Dedifferentiated amniotic fluid mesenchymal stem cell (primary cell): ENCODE data around the gene GALNS.
"Not testable (repeated sequence)": the region's sequence is repeated elsewhere in the genome, so short reads cannot be mapped to it uniquely, and the experiment has no call there.

Experiments used
- DNase-seq: peaks from one replicate; pipeline ENCODE4 v3.0.0-alpha.2; 2016; ENCODE audit errors: extremely low spot score

Gene GALNS

GRCh38 chr16:88838566-88838965, 18.2 kb downstream of the GALNS start:
- no peak for DNase-seq

- no peak for DNase-seq
Observed at GRCh38 chr16:88837806-88838205, 18.9 kb downstream of the GALNS start.

- no peak for DNase-seq
Observed at GRCh38 chr16:88836791-88837190, 20.0 kb downstream of the GALNS start.

DNA sequence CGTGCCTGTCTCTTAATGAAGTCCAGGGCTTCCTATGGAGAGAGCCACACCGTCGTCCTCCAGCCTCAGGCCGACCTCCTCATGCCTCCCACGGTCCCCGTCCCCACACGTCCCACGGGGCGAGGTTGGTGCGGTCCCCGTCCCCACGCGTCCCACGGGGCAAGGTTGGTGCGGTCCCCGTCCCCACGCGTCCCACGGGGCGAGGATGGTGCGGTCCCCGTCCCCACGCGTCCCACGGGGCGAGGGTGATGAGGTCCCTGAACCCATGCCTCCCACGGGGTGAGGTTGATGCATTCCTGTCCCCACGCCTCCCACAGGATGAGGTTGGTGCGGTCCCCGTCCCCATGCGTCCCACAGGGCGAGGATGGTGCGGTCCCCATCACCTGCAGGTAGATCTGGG, 20.9 kb downstream of the GALNS start:
- DNase-seq = no peak

- DNase-seq = no peak
Observed at GRCh38 chr16:88835383-88835782, 21.4 kb downstream of the GALNS start.

DNA sequence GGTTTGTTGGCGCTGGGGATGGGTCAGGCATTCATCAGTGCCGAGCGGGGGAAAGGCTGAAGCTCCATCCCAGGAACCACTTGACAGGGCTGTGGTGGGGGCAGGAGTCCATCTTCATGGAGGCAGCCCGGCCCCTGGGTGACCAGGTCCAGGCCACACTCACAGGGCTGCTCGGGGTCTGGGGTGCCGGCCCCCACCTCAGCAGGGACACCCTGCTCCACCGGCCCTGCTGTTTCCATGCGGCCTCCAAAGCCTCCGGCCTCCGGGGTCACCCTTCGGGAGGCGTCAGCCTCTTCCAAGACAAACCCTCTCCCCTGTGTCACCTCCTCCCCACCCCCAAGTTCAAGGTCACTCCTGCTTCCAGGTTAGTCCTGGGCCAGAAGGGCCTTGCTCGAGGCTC, 22.1 kb downstream of the GALNS start:
- DNase-seq = no peak

DNA sequence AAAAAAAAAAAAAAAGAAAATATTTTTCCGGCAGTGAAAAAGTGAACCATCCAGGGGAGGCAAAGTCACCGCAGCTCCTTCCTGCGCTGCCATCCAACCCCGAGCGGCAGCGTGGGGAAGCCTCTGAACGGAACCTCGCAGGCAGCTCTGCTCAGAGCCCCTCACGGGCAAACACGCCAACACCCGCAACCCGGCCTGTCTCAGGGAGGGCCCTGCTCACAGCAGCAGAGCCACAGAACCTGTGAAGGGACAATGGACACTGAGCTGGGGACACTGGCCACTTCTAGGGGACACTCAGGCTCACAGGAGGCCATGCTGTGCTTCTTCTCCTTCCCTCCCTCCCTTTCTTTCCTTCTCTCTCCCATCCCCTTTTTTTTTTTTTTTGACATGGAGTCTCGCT, 23.7 kb downstream of the GALNS start:
- no peak for DNase-seq

DNA sequence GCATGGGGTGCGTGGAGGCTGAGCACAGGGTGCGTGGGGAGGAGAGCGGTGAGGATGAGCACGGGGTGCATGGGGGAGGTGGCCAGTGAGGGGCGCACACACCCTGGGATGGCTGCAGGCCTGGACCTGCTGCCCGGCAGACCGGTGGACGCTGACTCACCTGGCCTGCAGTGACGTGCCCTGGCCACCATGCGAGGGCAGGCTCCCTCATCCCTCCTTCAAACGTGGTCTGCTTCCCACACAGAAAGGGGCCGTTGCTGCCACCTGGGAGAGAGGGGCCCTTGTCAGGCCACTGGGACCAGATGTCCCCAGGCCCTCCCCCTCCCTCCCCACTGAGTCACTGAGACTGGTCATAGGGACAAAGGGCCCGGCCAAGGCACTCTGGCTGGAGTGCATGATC, 24.9 kb downstream of the GALNS start:
- no peak for DNase-seq

- no peak for DNase-seq
Observed at GRCh38 chr16:88830783-88831182, 26.0 kb downstream of the GALNS start.

DNA sequence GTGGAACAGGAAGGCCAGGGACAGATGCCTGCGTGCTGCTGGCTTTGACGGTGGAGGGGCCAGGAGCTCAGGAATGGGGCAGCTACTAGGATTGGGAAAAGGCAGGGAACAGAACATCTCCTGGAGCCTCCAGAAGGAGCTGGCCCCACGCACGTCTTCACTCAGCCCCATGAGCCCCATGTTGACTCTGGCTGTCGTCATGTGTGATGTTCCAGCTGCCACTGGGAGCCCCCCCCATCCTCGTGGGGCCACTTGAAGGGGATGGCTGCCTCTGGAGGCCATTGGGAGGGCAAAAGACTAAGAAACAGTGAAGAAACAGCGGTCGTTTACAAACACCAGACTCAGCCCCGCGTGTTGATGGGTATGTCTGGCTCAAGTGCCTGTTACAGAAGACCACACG, 26.5 kb downstream of the GALNS start:
- no peak for DNase-seq

DNA sequence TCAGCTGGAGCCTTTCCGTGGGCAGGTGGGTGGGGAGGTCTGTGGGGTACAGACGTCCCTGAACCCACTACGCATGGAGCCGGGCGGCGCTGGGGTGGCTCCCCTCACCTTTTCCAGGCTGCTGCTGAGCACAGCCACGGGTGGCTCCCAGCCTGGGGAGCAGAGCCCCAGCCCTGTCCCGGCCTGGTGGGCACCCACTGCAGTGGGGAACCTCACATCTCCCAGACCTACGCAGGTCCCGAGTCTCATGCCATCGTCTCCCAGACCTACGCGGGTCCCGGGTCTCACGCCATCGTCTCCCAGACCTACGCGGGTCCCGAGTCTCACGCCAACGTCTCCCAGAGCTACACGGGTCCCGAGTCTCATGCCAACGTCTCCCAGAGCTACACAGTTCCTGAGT, 28.0 kb downstream of the GALNS start:
- no peak for DNase-seq

DNA sequence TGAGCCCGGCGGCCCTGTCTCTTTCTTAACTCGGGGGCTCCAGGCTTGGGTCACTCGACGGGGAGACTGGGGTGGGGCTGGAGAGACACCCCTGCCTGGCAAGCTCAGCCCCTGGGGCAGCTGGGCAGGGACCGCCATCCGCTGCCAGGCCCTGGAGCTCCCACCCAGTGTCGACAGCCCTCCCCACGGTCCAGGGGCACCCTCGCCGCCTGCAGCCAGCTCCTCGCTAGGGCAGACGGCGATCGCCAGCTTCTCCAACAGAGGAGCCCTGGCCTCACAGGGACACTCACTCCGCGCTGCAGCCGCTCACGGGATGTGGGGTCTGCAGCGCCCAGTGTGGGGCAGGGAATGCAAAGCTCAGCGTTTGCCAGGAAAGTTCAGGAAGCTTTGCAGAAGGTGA, 29.0 kb downstream of the GALNS start:
- no peak for DNase-seq

DNA sequence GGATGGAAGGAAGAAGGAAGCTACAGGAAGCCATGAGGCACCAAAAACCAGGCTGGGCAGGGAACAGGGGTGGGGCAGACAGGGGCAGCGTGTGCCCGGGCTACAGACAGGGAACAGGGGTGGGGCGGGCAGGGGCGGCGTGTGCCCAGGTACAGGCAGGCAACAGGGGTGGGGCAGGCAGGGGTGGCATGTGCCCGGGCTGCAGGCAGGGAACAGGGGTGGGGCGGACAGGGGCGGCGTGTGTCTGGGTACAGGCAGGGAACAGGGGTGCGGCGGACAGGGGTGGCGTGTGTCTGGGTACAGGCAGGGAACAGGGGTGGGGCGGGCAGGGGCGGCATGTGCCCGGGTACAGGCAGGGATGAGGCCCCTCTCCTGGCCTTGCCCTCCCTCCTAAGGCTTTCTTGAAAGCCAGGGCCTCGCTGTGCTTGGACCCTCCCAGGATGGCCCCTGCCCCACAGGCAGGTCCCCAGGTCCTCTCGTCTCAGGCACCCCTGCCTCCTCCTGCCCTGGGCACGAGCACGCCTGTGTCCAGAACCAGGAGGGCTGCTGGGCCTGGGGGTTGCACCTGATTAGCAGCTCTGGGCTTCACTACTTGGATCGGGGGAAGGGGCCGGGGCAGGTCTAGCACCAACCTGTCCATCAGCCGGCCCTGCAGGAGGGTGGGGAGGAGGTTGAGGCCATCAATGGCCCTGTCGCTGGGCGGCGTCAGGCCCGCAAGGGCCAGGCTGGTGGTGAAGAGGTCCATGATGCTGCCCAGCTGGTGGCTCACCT, 30.5 kb downstream of the GALNS start:
- DNase-seq = no peak

- DNase-seq = no peak
Observed at GRCh38 chr16:88825146-88825545, 31.6 kb downstream of the GALNS start.

- DNase-seq = no peak
Observed at GRCh38 chr16:88824256-88825077, 32.3 kb downstream of the GALNS start.

DNA sequence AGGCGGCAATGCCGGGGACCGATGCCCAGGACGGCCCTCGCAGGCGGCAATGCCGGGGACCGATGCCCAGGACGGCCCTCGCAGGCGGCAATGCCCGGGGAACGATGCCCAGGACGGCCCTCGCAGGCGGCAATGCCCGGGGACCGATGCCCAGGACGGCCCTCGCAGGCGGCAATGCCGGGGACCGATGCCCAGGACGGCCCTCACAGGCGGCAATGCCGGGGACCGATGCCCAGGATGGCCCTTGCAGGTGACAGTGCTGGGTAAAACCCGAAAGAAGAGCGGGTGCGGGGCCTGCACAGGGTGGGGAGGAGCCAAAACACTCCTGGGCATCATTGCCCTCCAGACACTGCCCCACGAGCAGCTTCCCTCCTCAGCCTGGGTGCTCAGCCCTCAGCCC, 33.1 kb downstream of the GALNS start:
- DNase-seq = not testable (repeated sequence)

- no peak for DNase-seq
Observed at GRCh38 chr16:88822281-88823040, 34.3 kb downstream of the GALNS start.

DNA sequence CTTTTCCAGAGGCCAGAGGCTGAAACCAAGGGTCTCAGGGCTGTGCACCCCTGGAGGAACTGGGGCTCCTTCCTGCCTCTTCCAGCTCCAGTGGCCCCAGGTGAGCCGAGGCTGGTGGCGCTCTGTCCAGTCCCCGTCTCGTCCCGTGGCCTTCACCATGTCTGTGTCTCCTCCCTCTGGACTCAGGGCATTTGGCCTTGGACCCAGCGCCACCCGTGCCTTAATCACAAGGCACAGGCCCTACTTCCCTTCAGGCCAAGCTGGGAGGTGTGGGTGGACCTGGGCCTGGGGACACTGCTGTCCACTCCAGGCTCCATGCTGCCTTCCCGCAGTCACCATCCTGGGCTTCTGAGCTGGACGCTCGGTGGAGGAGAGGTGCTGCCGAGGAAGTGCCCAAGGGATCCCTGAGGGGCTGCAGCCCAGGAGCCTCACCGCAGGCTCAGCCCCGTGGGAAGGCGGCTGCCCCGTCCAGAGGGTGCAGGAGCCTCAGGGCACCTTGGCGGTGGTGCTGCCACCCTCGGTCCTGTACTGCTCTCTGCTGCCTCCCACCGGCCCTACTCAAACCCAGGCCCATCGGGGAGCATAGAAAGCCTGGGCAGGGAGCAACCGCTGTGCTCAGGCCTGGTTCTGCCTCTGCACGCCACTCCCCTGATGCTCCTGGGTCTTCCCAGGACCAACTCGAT, 35.4 kb downstream of the GALNS start:
- no peak for DNase-seq

- DNase-seq = no peak
Observed at GRCh38 chr16:88820385-88821025, 36.2 kb downstream of the GALNS start.

DNA sequence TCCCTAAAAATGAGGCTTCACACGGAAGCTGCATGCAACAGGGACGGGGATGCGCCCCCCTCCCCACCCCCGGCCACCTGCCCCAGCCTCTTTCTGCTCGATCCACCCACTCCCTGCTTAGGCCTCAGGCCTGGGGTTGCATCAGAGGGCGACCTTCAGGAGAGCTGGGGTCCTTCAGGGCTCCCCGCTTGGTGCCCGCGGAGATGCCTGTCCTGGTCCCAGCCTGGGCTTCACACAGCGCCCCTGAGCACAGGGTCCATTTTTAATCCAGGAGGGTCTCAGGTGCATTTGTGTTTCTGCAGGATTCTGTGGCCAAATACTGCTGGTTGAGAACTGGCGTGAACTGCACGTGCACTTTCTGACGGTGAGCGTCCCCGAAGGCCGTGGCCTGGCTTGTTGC, 37.6 kb downstream of the GALNS start:
- DNase-seq = no peak

GRCh38 chr16:88818575-88818874, 38.2 kb downstream of the GALNS start:
- DNase-seq = no peak
